Lower lobe of right lung (tissue), 2 donors: ENCODE measurements around the gene SEPTIN8. TPM values are rescaled to one million over a fixed set of nuclear protein-coding genes. Genes with fewer than 3 reads are reported as not detected.
A peak's percentile ranks its signal among the peaks of the same experiment; 100 is the strongest.

Experiments used
- ATAC-seq, 2 donors: fragments of 200-7000 bp; cut with Tn5 transposase; one replicate each; pipeline ENCODE4 v1.9.1; 2020 to 2022; ENCODE audit warnings: mild to moderate bottlenecking in 2 of 2, moderate library complexity in 2 of 2
- DNase-seq: peaks from one replicate; pipeline ENCODE4 v3.0.0-alpha.2; 2020
- H3K27ac ChIP-seq: fragments of 200-600 bp; one replicate; pipeline ENCODE4 v1.8.0; 2022
- H3K27me3 ChIP-seq: fragments of 200-600 bp; one replicate; pipeline ENCODE4 v1.8.0; 2022; ENCODE audit warnings: low read depth
- H3K36me3 ChIP-seq: fragments of 200-600 bp; one replicate; pipeline ENCODE4 v1.8.0; 2022; ENCODE audit warnings: mild to moderate bottlenecking
- H3K4me1 ChIP-seq: fragments of 200-600 bp; one replicate; pipeline ENCODE4 v1.8.0; 2022
- H3K4me3 ChIP-seq: fragments of 200-600 bp; one replicate; pipeline ENCODE4 v1.8.0; 2022; ENCODE audit warnings: mild to moderate bottlenecking
- H3K9me3 ChIP-seq: fragments of 200-600 bp; one replicate; pipeline ENCODE4 v1.8.0; 2022
- intact Hi-C: fragments of 100-400 bp; cut with DNase I; formaldehyde crosslinking; loops from one replicate; pipeline ENCODE4 v1.11.0; 2022
- long read RNA-seq: library from polyadenylated mRNA; unstranded; transcript quantifications from one replicate; pipeline ENCODE4 v2.0.0, GENCODE V29; 2021
- total RNA-seq: library from RNA; stranded (reverse); fragmentation: NEBNext Ultra II Directional; extraction: Animal tissue kit (Norgen Biotek cat#: 25700); gene quantifications from one replicate; pipeline ENCODE4 v1.2.1, GENCODE V29; 2021
- TF ChIP-seq, protein P1 (sequence below): fragments of 200-600 bp; IDR thresholded peaks from one replicate; pipeline ENCODE4 v1.8.0; 2022; ENCODE audit warnings: antibody characterized with exemption, mild to moderate bottlenecking
- donor health status: DM: no; HTN: yes; CAD: no; lungs with severe emphysema.

Gene SEPTIN8, protein sequence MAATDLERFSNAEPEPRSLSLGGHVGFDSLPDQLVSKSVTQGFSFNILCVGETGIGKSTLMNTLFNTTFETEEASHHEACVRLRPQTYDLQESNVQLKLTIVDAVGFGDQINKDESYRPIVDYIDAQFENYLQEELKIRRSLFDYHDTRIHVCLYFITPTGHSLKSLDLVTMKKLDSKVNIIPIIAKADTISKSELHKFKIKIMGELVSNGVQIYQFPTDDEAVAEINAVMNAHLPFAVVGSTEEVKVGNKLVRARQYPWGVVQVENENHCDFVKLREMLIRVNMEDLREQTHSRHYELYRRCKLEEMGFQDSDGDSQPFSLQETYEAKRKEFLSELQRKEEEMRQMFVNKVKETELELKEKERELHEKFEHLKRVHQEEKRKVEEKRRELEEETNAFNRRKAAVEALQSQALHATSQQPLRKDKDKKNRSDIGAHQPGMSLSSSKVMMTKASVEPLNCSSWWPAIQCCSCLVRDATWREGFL
- 32.8 TPM for total RNA-seq
- long read RNA-seq, full-length matches to known transcripts, result 28 of 57 reads
- long read RNA-seq, partial matches to known transcripts, result 9 of 57 reads
- long read RNA-seq, other reads (novel, unspliced or antisense), result 20 of 57 reads

- Histone ChIP-seq H3K4me3 (peak within 1 kb of the TSS; percentile 94), H3K9me3 (no peaks in the 10 kb centered on the region), H3K4me1 (peaks cover 24% of the 10 kb centered on the region), H3K36me3 (no peaks in the 10 kb centered on the region), H3K27ac (peak within 1 kb of the TSS; percentile 88), H3K27me3 (no peaks in the 10 kb centered on the region)
- peak; percentile 70 to 81 for ATAC-seq
- intact Hi-C loops, result no loop called here
- TF ChIP-seq, protein P1, sequence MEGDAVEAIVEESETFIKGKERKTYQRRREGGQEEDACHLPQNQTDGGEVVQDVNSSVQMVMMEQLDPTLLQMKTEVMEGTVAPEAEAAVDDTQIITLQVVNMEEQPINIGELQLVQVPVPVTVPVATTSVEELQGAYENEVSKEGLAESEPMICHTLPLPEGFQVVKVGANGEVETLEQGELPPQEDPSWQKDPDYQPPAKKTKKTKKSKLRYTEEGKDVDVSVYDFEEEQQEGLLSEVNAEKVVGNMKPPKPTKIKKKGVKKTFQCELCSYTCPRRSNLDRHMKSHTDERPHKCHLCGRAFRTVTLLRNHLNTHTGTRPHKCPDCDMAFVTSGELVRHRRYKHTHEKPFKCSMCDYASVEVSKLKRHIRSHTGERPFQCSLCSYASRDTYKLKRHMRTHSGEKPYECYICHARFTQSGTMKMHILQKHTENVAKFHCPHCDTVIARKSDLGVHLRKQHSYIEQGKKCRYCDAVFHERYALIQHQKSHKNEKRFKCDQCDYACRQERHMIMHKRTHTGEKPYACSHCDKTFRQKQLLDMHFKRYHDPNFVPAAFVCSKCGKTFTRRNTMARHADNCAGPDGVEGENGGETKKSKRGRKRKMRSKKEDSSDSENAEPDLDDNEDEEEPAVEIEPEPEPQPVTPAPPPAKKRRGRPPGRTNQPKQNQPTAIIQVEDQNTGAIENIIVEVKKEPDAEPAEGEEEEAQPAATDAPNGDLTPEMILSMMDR, result no peak
- DNase-seq, result peak; percentile 59
These were observed at the start of gene SEPTIN8 for GRCh38 chr5:132777209-132778069. Gene SEPTIN8 (minus strand): TSS chr5:132777239. CDS start chr5:132777137, 102 bp downstream.

GRCh38 chr5:132826424-132827082 is 49.5 kb upstream of the SEPTIN8 start:
- H3K36me3 ChIP-seq, result peaks cover 24% of the 10 kb centered on the region
- no peaks in the 10 kb centered on the region for H3K9me3 ChIP-seq
- H3K27ac ChIP-seq, result peak overlapping the region; percentile 54
- TF ChIP-seq, protein P1, result no peak
- no peak overlapping the region for H3K4me3 ChIP-seq
- H3K4me1 ChIP-seq, result peaks cover 49% of the 10 kb centered on the region
- ATAC-seq (no peak), DNase-seq (no peak)
- intact Hi-C loops, result no loop called here
- no peaks in the 10 kb centered on the region for H3K27me3 ChIP-seq

GRCh38 chr5:132825834-132826391 is 48.9 kb upstream of the SEPTIN8 start:
- TF ChIP-seq, protein P1, result no peak
- DNase-seq, result peak; percentile 45
- ATAC-seq, result no peak
- H3K27ac ChIP-seq, result peak overlapping the region; percentile 54
- intact Hi-C loops, result no loop called here
- H3K4me3 ChIP-seq, result no peak overlapping the region
- peaks cover 24% of the 10 kb centered on the region for H3K36me3 ChIP-seq
- H3K4me1 ChIP-seq, result peaks cover 43% of the 10 kb centered on the region
- H3K9me3 ChIP-seq, result no peaks in the 10 kb centered on the region
- H3K27me3 ChIP-seq, result no peaks in the 10 kb centered on the region

- Histone ChIP-seq H3K4me3 (no peak overlapping the region), H3K9me3 (no peaks in the 10 kb centered on the region), H3K27ac (no peak overlapping the region), H3K4me1 (peaks cover 41% of the 10 kb centered on the region), H3K27me3 (no peaks in the 10 kb centered on the region), H3K36me3 (peaks cover 24% of the 10 kb centered on the region)
- intact Hi-C loops, result no loop called here
- DNase-seq (no peak), ATAC-seq (no peak)
- TF ChIP-seq, protein P1, result no peak
These were observed 48.2 kb upstream of the SEPTIN8 start for GRCh38 chr5:132825033-132825833.
